Stimulated activated naive CD8-positive, alpha-beta T cell treated with anti-CD3 and anti-CD28 coated beads, Interleukin-15, amount 100 ng/mL, for 72 hours (primary cell): Measurements from ENCODE around the gene GPX4.

ENCODE experiments used
- ATAC-seq: fragments of 150-1000 bp; cut with Tn5 transposase; 2 replicates; pipeline ENCODE4 v1.10.0; 2021; ENCODE audit warnings: mild to moderate bottlenecking, moderate library complexity
- DNase-seq, 2 donors: peaks; one replicate each; pipeline ENCODE4 v3.0.0; 2021 to 2022
- H3K27ac Mint-ChIP-seq, 2 donors: one replicate each; pipeline ENCODE4 v1.8.0; 2022; ENCODE audit warnings: mild to moderate bottlenecking in 2 of 2, mixed read lengths in 2 of 2, moderate library complexity in 2 of 2
- H3K27me3 Mint-ChIP-seq: one replicate; pipeline ENCODE4 v1.8.0; 2022; ENCODE audit warnings: mixed read lengths
- H3K4me1 Mint-ChIP-seq: one replicate; pipeline ENCODE4 v1.8.0; 2022; ENCODE audit warnings: mild to moderate bottlenecking, mixed read lengths
- H3K4me3 Mint-ChIP-seq, 2 donors: one replicate each; pipeline ENCODE4 v1.8.0; 2022; ENCODE audit warnings: mild to moderate bottlenecking in 2 of 2, mixed read lengths in 2 of 2, moderate library complexity in 1 of 2
- H3K9me3 Mint-ChIP-seq, 2 donors: one replicate each; pipeline ENCODE4 v1.8.0; 2022; ENCODE audit warnings: mixed read lengths in 2 of 2

Gene GPX4

GRCh38 chr19:1088416-1089010, 15.3 kb upstream of the GPX4 start:
- ATAC-seq (peak; percentile 6), DNase-seq (no peak)
- Mint-ChIP-seq H3K4me3 (peak overlapping the region; percentile 29 to 56), H3K4me1 (peaks cover 100% of the 10 kb centered on the region), H3K9me3 (no peaks in the 10 kb centered on the region), H3K27ac (peak overlapping the region in 1 of 2 donors; percentile 94), H3K27me3 (no peaks in the 10 kb centered on the region)

DNA sequence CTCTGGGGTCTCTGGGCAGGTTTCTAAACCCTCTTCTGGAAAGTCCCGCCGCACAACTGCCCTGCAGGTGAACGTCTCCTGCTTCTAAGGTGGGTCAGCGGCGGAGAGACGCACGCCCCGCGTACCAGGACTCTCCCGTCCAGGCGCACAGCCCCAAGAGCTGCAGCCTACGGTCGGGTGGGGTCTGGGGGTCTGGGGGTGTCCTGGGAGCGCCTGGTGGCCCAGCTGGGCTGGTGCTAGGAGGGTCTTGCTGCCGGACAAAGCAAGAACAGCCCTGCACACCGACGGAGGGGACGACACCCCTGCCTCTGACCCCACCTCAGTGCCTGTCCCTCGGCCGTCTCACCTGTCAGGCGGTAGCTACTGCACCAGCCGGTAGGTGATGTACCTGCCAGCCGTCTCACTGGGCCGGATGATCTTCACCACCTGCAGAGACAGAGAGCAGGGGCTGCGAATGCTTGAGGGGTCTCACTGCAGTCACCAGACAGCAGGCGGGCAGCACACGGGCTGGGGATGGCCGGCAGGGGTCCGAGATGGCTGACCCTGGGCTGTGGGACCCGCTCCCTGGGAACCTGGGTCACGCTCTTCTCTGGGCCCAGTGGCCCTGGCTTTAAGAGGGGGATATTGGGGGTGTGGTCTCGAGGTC, 14.5 kb upstream of the GPX4 start:
- peak overlapping the region in 1 of 2 donors; percentile 94 for H3K27ac Mint-ChIP-seq

DNA sequence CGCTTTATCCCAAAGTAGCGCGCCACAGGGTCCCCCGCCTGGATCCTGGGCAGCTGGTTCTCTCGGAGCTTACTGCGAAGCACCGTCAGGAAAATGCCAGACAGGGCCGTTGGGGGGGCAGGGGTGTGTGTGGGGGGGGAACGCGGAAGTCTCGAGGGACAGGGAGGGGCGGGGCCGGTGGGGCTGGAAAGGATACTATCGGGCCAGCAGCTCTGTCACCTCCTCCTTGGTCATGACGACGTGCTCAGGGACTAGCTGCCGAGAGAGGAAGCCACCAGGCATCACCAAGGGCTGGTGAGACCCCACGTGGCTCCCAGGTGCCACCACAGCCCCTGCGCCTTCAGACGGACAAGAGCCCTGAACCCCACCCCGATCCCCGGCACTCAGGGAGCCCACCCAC, 13.9 kb upstream of the GPX4 start:
- H3K27ac Mint-ChIP-seq: peak overlapping the region in 1 of 2 donors; percentile 94
- ATAC-seq (peak; percentile 68), DNase-seq (peak in 1 of 2 donors; percentile 81)
- H3K4me1 Mint-ChIP-seq: peaks cover 98% of the 10 kb centered on the region
- no peaks in the 10 kb centered on the region for H3K27me3 Mint-ChIP-seq
- peak overlapping the region; percentile 56 to 61 for H3K4me3 Mint-ChIP-seq
- H3K9me3 Mint-ChIP-seq: no peaks in the 10 kb centered on the region

More for the DNA sequence above, 14.5 kb upstream of the GPX4 start:
- ATAC-seq (no peak), DNase-seq (no peak)
- H3K4me1 Mint-ChIP-seq: peaks cover 100% of the 10 kb centered on the region
- H3K9me3 Mint-ChIP-seq: no peaks in the 10 kb centered on the region
- peak overlapping the region in 1 of 2 donors; percentile 56 for H3K4me3 Mint-ChIP-seq
- no peaks in the 10 kb centered on the region for H3K27me3 Mint-ChIP-seq

- Mint-ChIP-seq H3K4me1 (peaks cover 96% of the 10 kb centered on the region), H3K27me3 (no peaks in the 10 kb centered on the region), H3K27ac (peak overlapping the region in 1 of 2 donors; percentile 98), H3K4me3 (peak overlapping the region; percentile 61 to 82), H3K9me3 (no peaks in the 10 kb centered on the region)
- DNase-seq (peak; percentile 69 to 73), ATAC-seq (peak; percentile 41)
Measured at GRCh38 chr19:1090731-1091543, 12.9 kb upstream of the GPX4 start.

DNA sequence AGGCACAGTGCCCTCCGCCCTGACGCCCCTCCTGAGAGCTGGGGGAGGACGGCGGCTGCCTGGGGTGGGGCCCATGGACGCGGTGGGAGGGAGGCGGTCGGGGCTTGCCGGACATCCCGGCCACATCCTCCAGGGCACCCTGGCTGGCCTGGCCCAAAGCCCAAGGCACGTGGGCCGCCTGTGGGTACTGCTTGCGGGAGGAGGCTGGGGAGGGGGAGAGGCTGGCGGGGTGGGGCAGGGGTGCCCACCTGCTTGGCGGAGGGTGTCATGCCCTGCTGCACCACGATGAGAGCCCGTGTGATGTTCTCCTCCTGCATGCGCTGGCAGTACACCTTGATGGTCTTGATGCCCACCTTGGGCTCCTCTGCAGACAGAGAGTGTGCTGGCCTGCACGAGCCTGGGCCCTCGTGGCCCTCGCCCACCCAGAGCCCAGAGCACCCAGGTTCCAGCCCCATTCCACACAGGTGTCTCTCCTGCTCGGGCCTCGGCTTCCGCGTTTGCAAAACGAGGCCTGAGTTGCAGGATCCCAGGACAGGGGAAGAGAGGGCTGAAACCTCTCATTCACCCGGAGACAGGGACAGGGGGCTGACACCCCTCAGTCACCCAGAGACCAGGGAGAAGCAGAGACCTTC, 12.1 kb upstream of the GPX4 start:
- H3K4me1 Mint-ChIP-seq: peaks cover 96% of the 10 kb centered on the region
- ATAC-seq: no peak

DNA sequence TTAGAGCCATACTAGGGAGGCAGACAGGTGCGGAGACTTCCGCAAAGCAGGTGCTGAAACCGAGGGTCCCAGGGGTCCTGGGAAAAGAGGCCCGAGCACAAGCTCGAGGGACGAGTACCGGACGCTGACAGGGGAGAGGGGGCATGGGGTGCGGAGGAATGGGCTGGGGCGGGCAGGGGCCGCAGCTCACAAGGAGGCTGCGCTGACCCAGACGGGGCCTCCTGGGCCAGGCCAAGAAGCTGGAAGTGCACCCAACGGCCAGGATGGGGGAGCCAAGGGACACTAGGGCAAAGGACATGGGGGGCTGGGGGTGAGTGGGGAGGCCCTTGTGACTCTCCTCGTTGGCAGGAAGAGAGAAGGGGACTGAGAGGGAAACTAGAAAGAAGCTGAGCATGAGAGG, 10.5 kb upstream of the GPX4 start:
- ATAC-seq (no peak), DNase-seq (no peak)
- H3K4me1 Mint-ChIP-seq: peaks cover 86% of the 10 kb centered on the region
- peak overlapping the region; percentile 78 to 93 for H3K27ac Mint-ChIP-seq
- H3K27me3 Mint-ChIP-seq: no peaks in the 10 kb centered on the region
- H3K4me3 Mint-ChIP-seq: peak overlapping the region; percentile 92
- H3K9me3 Mint-ChIP-seq: no peaks in the 10 kb centered on the region

More for the DNA sequence above, 12.1 kb upstream of the GPX4 start:
- Mint-ChIP-seq H3K27me3 (no peaks in the 10 kb centered on the region), H3K9me3 (no peaks in the 10 kb centered on the region), H3K27ac (peak overlapping the region in 1 of 2 donors; percentile 98), H3K4me3 (peak overlapping the region; percentile 61 to 82)
- DNase-seq: no peak

DNA sequence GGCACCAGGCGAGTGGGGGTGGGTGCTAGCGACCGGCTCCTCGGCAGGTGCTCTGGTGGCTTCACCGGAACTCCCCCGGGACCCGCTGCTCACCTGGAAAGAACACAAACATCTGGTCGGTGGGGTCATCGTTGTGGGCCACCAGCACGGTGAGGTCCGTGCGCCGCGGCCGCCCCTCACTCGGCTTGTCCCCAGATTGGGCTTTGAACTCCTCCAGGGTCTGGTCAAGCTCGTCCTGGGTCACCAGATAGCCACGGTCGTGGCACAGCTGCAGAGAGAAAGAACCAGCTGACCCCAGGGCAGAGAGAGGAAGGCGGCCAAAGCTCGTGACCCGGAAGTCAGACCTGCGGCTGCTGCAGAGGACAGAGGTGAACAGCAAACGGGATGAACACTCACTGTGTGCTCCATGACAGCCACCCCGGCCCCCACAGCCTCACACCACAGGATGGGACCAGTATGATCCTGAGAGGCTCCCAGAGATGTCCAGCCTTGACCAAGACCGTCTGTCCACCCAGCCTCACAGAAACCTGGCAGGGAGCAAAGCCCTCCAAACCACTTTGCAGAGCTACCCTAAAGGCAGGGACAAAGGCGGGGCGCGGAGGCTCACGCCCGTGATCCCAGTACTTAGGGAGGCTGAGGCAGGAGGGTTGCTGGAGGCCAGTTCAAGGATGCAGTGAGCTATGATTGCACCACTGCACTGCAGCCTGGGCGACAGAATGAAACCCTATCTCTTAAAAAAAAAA, 9.8 kb upstream of the GPX4 start:
- H3K4me3 Mint-ChIP-seq: peak overlapping the region; percentile 92
- peak overlapping the region; percentile 7 to 97 for H3K27ac Mint-ChIP-seq
- H3K4me1 Mint-ChIP-seq: peaks cover 86% of the 10 kb centered on the region

GRCh38 chr19:1094655-1094977, 9.2 kb upstream of the GPX4 start:
- DNase-seq: no peak
- peak; percentile 8 for ATAC-seq
- H3K27me3 Mint-ChIP-seq: no peaks in the 10 kb centered on the region
- H3K4me1 Mint-ChIP-seq: peaks cover 86% of the 10 kb centered on the region
- peaks cover 0 to under 1% of the 10 kb centered on the region in 2 donors for H3K9me3 Mint-ChIP-seq
- H3K4me3 Mint-ChIP-seq: peak overlapping the region; percentile 92
- peak overlapping the region; percentile 10 to 97 for H3K27ac Mint-ChIP-seq

More for the DNA sequence above, 9.8 kb upstream of the GPX4 start:
- DNase-seq (no peak), ATAC-seq (no peak)
- no peaks in the 10 kb centered on the region for H3K9me3 Mint-ChIP-seq
- H3K27me3 Mint-ChIP-seq: no peaks in the 10 kb centered on the region

DNA sequence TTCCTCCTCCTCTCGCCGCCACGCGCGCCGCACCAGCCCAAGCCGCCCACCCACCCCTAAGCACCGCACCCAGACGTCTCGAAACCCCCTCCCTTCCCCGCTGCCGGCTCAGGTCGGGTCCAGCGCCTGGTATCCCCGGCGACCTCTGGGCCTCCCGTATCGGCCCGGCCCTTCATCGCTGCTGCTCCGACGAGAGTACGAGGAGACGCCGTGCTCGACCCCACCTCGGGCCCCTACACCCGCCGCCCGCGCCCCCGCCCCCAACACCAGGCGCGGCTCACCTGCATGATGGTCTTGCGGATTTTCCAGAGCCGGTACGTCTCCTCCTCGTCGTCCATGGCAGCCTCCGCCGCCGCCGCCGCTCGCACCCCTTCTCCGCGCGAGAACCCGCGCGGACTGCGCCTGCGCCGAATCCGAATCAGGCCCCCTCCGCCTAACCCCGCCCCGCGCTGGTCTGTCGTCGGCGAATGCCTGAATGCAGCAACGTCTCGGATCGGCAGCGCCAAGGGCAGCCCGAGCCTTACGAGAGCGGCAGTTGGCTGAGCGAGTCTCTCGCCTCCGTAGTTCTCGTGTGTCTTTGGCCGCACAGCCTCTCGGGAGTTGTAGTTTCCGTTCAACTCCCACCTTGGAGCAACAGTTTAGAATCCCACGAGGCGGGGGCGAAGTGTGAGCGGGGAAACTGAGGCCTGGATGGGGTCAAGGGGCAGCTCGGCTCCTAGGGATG, 8.7 kb upstream of the GPX4 start, which contains the start of gene POLR2E:
POLR2E (minus strand) TSS at position 398 of the 724 bp plus-strand sequence; CDS start at position 338, 60 bp downstream.
- Mint-ChIP-seq H3K27me3 (no peaks in the 10 kb centered on the region), H3K9me3 (peaks cover 5 to 6% of the 10 kb centered on the region in 2 donors), H3K4me3 (peak within 1 kb of the TSS; percentile 92), H3K4me1 (peaks cover 86% of the 10 kb centered on the region), H3K27ac (peak within 1 kb of the TSS; percentile 94 to 97)
- ATAC-seq (peak; percentile 93), DNase-seq (peak; percentile 99)

DNA sequence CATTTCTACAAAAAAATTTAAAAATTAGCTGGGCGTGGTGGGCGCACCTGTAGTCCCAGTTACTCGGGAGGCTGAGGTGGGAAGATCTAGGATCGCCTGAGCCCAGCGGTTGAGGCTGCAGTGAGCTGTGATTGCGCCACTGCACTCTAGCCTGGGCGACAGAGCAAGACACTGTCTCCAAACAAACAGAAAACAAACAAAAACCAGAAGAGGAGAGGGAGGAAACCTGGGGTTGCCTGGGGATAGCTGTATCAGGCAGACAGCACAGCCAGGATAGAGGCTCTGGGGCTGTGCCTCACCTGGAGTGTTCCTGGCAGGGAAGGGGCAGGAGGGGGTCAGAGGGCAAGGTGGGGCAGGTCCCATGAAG, 6.0 kb upstream of the GPX4 start:
- ATAC-seq (no peak), DNase-seq (no peak)
- peaks cover 5 to 7% of the 10 kb centered on the region in 2 donors for H3K9me3 Mint-ChIP-seq
- no peak overlapping the region for H3K4me3 Mint-ChIP-seq
- H3K27ac Mint-ChIP-seq: peak overlapping the region in 1 of 2 donors; percentile 81
- no peaks in the 10 kb centered on the region for H3K27me3 Mint-ChIP-seq
- peaks cover 86% of the 10 kb centered on the region for H3K4me1 Mint-ChIP-seq

GRCh38 chr19:1098177-1099051, 5.4 kb upstream of the GPX4 start:
- Mint-ChIP-seq H3K9me3 (peaks cover 5 to 7% of the 10 kb centered on the region in 2 donors), H3K4me1 (peaks cover 86% of the 10 kb centered on the region), H3K4me3 (no peak overlapping the region), H3K27ac (peak overlapping the region; percentile 81 to 88), H3K27me3 (no peaks in the 10 kb centered on the region)
- ATAC-seq (no peak), DNase-seq (no peak)

DNA sequence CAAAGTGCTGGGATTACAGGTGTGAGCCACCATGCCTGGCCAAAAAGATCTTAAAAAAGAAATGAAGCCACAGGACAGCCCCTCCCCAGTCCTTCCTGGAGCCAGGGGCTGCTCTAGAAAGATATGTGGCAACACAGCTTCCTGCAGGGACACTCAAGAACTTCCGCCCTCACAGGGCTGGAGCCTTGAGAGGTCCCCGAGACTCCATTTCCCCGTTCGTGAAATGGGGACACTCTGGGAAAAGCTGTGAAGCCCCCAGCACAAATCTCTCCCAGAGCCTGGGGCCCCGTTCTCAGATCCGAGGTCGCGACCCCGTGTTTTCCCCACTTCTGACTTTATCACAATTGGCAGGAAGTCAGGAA, 2.5 kb upstream of the GPX4 start:
- Mint-ChIP-seq H3K4me3 (peak overlapping the region; percentile 64 to 76), H3K9me3 (peaks cover 5 to 7% of the 10 kb centered on the region in 2 donors), H3K27ac (peak overlapping the region in 1 of 2 donors; percentile 63), H3K4me1 (peaks cover 75% of the 10 kb centered on the region), H3K27me3 (no peaks in the 10 kb centered on the region)
- ATAC-seq: no peak
- DNase-seq: no peak

DNA sequence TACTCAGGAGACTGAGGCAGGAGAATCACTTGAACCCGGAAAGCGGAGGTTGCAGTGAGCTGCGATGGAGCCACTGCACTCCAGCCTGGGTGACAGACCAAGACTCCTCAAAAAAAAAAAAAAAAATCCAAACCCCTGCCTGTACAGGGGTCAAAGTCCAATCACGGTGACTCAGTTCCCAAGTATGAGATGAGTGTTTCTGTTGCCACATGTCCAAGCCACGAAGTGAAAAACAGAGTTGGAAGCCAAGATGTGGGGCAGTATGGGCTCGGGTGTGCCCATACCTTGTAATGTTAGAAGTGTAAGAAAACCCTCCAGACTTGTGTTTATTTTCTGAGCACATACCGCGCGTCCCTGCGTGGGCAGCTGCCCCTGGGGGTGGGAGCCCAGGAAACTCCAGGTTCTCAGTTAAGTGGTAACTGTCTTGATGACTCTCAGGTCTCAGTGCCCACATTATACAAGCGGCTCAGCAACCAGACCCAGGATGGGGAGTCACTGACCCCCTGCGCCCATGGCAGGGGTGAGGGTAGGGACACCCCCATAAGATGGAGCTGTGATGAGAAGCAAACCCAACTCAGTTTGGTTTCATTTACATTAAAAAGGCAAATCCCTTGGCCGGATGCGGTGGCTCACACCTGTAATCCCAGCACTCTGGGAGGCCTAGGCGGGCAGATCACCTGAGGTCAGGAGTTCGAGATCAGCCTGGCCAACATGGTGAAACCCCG, 1.2 kb upstream of the GPX4 start:
- H3K27me3 Mint-ChIP-seq: no peaks in the 10 kb centered on the region
- peak overlapping the region; percentile 85 to 96 for H3K27ac Mint-ChIP-seq
- DNase-seq (peak; percentile 76 to 92), ATAC-seq (peak; percentile 74)
- H3K4me1 Mint-ChIP-seq: peaks cover 81% of the 10 kb centered on the region
- peak overlapping the region; percentile 76 to 78 for H3K4me3 Mint-ChIP-seq
- peaks cover 5 to 7% of the 10 kb centered on the region in 2 donors for H3K9me3 Mint-ChIP-seq
